Stimulated activated CD8-positive, alpha-beta memory T cell treated with anti-CD3 and anti-CD28 coated beads, Interleukin-2, amount 100 ng/mL, for 1 hour (primary cell): Measurements from ENCODE around the gene NIPSNAP2.
"Not testable (repeated sequence)": the region's sequence is repeated elsewhere in the genome, so short reads cannot be mapped to it uniquely, and the experiment has no call there.

Source experiments
- DNase-seq, 2 donors: peaks; one replicate each; pipeline ENCODE4 v3.0.0-alpha.2; 2020; ENCODE audit warnings: low read depth in 2 of 2

Gene NIPSNAP2

GRCh38 chr7:56046721-56047445 is 82.5 kb downstream of the NIPSNAP2 start:
- DNase-seq: no peak

- not testable (repeated sequence) for DNase-seq
Observed at GRCh38 chr7:56047446-56048116, 83.2 kb downstream of the NIPSNAP2 start.

DNA sequence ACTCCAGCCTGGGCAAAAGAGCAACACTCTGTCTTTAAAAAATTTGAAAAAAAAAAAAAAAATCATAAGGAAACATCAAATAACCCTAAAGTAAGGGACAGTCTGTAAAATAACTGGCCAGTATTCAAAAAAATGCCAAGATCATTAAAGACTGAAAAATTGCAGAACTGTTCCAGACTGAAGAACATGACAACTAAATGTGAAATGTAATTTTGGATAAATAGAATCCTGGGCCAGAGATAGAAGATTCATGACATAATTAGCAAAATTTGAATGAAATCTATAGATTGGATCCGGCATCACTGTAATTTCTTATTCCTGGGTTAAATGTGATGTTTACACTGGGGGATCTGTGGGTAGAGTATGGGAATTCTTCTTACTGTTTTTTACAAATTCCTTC is 83.9 kb downstream of the NIPSNAP2 start:
- no peak for DNase-seq

GRCh38 chr7:56048763-56049162 is 84.4 kb downstream of the NIPSNAP2 start:
- not testable (repeated sequence) for DNase-seq
